Mucosa of descending colon (tissue), 3 donors: Measurements from ENCODE around the gene CDK18. TPM values are rescaled to one million over a fixed set of nuclear protein-coding genes. Genes with fewer than 3 reads are reported as not detected.

Source experiments
- ATAC-seq: fragments of 200-7000 bp; cut with Tn5 transposase; one replicate; pipeline ENCODE4 v1.9.1; 2020; ENCODE audit warnings: mild to moderate bottlenecking, moderate library complexity
- DNase-seq, 3 donors: peaks; one replicate each; pipeline ENCODE4 v3.0.0-alpha.2; 2020
- H3K36me3 ChIP-seq: fragments of 200-600 bp; one replicate; pipeline ENCODE4 v1.8.0; 2021; ENCODE audit warnings: low read depth, mild to moderate bottlenecking
- H3K4me1 ChIP-seq: fragments of 200-600 bp; one replicate; pipeline ENCODE4 v1.8.0; 2021; ENCODE audit warnings: low read depth, mild to moderate bottlenecking
- H3K4me3 ChIP-seq: fragments of 200-600 bp; one replicate; pipeline ENCODE4 v1.8.0; 2021; ENCODE audit warnings: mild to moderate bottlenecking
- H3K9me3 ChIP-seq: fragments of 200-600 bp; one replicate; pipeline ENCODE4 v1.8.0; 2021; ENCODE audit warnings: mild to moderate bottlenecking
- CTCF ChIP-seq: fragments of 200-600 bp; IDR thresholded peaks from one replicate; pipeline ENCODE4 v1.8.0; 2022; ENCODE audit warnings: antibody characterized with exemption, mild to moderate bottlenecking
- intact Hi-C, 2 donors: fragments of 100-400 bp; cut with DNase I in 1 of 2; cut with micrococcal nuclease in 1 of 2; formaldehyde crosslinking; loops; one replicate each; pipeline versions ENCODE4 v1.11.0 to v1.11.1; 2022; cut with DNase I, micrococcal nuclease
- total RNA-seq, 3 donors: library from RNA; stranded (reverse); fragmentation: NEBNext Ultra II Directional in 2 of 3; extraction: Animal tissue kit (Norgen Biotek cat#: 25700) in 2 of 3; gene quantifications; one replicate each; pipeline versions ENCODE4 v1.2.1 to v1.2.4, GENCODE V29; 2021 to 2023
- donor health status: DM: no; HTN: no; CAD: no; lungs with moderate emphysema.
- donor health status: DM: no; HTN: no; CAD: no.
- donor health status: DM: no; HTN: yes; CAD: no.

Gene CDK18
- total RNA-seq, 3 donors from 2014 or later = 32.1 to 41.2 (median 37.0) TPM

DNA sequence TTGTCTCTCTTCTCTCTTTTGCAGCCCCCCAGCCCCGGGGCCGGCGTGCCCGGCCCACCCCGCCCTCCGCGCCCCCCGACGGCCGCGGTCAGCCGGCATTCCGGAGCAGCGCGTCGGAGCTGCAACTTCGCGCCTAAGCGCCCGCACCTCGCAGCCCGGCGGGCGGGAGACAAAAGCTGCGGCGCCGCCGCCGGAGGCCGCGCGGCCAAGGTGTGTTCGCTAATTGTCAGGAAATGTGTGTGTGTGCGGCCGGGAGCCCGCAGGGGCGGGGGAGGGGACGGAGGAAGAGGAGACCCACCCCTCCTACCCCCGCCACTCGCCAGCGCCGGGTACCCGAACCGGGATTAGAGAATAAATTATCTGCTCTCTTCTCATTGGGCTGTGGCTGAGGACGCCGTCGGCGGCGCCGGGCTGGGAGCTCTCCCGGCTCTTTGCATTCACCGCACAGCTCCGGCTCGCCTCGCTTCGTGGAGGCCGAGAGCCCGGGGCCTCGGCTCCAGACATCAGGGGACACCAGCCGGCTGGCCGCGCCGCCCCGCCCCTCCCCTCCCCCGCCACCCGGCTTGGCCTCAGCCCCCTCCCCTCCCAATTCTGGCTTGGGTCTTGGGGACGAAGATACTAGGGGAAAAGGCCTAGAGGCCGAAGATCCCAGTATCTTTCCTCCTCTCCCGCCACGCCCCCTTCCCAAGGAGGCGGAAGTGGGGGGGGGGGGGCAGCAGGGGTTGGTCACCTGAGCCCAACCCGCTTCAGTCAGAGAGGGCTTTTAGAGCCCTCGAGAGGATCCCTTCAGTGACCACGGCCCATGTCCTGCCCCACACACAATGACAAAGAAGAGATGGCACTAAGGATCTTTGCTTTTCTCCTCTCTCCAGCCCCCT lies 47.4 kb upstream of the CDK18 start:
- intact Hi-C loops = no loop called here
- H3K9me3 ChIP-seq = no peaks in the 10 kb centered on the region
- ATAC-seq (peak; percentile 52), DNase-seq (peak in 1 of 3 donors; percentile 46)
- H3K4me1 ChIP-seq = peaks cover 15% of the 10 kb centered on the region
- H3K36me3 ChIP-seq = no peaks in the 10 kb centered on the region
- TF ChIP-seq CTCF = no peak
- no peak overlapping the region for H3K4me3 ChIP-seq

- no peak for TF ChIP-seq CTCF
- Histone ChIP-seq H3K4me3 (no peak overlapping the region), H3K4me1 (peaks cover 15% of the 10 kb centered on the region), H3K9me3 (no peaks in the 10 kb centered on the region), H3K36me3 (no peaks in the 10 kb centered on the region)
- peak in 1 of 3 donors; percentile 54 for DNase-seq
- ATAC-seq = peak; percentile 53
- intact Hi-C loops = no loop called here
Observed at GRCh38 chr1:205458777-205459566, 45.5 kb upstream of the CDK18 start.

- no peak for ATAC-seq
- H3K4me3 ChIP-seq = no peak overlapping the region
- intact Hi-C loops = no loop called here
- H3K9me3 ChIP-seq = no peaks in the 10 kb centered on the region
- no peaks in the 10 kb centered on the region for H3K36me3 ChIP-seq
- no peak for TF ChIP-seq CTCF
- no peak for DNase-seq
- no peaks in the 10 kb centered on the region for H3K4me1 ChIP-seq
Observed at GRCh38 chr1:205465392-205465791, 39.1 kb upstream of the CDK18 start.

DNA sequence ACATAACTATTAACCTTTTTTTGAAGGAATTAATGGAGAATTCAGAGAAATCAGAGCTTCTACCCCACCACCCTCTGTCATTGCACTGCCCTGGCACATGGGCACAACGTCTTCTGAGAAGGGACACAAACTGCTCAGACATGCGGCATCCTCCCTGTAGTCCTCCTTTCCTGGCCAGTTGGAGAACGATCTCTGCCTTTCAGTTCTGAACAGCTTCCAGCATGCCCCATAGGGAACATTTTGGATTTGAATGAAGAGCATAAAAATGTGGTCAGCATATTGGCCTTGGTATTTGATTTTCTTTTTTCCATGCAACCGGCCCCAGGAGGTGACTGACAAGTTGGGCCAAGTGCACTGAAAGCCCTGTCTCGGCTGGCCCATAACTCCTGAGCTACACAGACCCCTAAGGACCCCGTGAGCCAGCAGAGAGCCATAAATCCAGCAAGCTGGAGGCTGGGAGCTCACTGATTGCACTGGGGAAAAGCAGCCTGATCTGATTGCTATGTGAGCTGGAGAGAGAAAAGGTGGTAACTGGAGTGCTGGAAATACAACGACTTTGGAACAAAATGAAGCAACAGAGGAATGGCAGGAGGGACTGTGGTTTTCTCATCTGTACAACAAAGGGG lies 37.8 kb upstream of the CDK18 start:
- DNase-seq (no peak), ATAC-seq (no peak)
- Histone ChIP-seq H3K4me3 (no peak overlapping the region), H3K4me1 (no peaks in the 10 kb centered on the region), H3K9me3 (no peaks in the 10 kb centered on the region), H3K36me3 (no peaks in the 10 kb centered on the region)
- no peak for TF ChIP-seq CTCF
- intact Hi-C loops = no loop called here

DNA sequence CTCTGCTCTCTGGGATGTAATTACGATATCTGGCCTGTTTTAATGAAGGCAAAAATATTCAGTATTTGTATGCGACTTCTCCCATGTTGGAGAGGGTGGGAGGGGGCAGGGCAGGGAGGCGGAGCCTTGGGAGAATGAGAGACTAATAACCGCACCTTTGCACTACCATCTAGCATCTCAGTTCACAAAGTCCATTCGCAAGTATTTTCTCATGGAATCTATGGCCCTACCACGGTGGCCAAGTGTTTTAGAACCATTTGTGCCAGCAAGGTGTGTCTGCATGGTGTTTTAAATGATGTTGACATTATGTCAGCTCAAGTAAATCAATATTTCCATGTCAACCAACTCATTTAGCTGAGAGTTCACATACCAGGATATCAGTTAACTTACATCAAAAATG lies 34.3 kb upstream of the CDK18 start:
- peak in 2 of 3 donors; percentile 59 to 65 for DNase-seq
- no peaks in the 10 kb centered on the region for H3K36me3 ChIP-seq

More for the DNA sequence above, 34.3 kb upstream of the CDK18 start:
- peak; percentile 82 for ATAC-seq
- no peak for TF ChIP-seq CTCF
- Histone ChIP-seq H3K4me3 (no peak overlapping the region), H3K4me1 (no peaks in the 10 kb centered on the region), H3K9me3 (no peaks in the 10 kb centered on the region)
- intact Hi-C loops = no loop called here
